GM10847 (cell line): ENCODE measurements around the gene DYNC1I2.

ENCODE experiments used
- POLR2A ChIP-seq: IDR thresholded peaks from 2 replicates; pipeline ENCODE4 v1.6.1; 2011; ENCODE audit not compliant: insufficient read length; ENCODE audit errors: extremely low read depth

Gene DYNC1I2

GRCh38 chr2:171792886-171793580, 105.8 kb downstream of the DYNC1I2 start:
- no peak for TF ChIP-seq POLR2A

DNA sequence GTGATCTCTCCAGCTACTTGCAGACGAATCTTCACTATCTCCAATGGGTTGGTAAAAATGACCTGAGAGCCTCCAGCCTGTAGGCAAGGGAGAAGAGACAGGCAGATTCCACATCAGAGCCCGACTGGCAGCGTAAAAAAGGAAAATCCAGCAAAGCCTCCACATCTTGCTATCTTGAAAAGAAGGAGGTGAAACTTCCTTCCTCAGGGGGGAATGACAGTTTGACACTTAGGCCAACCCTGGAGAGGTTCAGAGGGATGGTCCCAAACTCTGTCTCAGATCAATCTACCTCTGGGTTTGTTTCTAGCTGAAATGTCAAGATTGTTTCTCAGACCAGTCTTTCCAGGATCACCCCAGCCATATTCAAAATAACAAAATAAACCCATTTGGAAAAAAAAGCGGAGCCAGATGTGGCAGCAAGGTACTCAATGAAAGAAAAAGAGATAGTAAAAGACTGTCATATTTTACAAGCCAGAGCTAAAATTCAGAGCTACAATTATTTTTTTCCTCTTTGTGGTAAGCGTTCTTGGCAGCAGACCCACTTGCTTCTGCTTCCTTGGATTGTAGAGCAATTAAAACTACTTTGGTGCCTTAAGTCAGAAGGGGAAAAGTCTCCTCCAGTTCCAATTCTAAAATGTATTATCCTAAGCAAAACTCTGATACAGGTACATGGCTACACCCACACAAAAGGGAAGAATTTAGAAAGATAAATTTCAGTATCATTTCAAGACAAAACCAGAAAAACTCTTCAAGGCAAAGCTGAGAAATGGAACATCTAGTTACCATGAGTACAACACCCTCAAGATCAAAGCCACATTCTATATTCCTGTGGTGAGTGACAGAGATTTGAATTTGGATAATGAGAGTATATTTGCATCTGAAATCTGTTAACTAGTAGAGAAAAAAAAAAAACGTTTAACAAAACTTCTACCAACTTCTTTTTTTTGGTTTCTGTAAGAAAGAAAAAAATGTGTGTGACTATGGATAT, 106.7 kb downstream of the DYNC1I2 start:
- no peak for TF ChIP-seq POLR2A

- no peak for TF ChIP-seq POLR2A
Observed at GRCh38 chr2:171794918-171795317, 107.6 kb downstream of the DYNC1I2 start.
